Small intestine (tissue), 7 donors: ENCODE data around the gene POLE. TPM values are rescaled to one million over a fixed set of nuclear protein-coding genes. Genes with fewer than 3 reads are reported as not detected.

Experiments used
- DNase-seq, 2 donors: peaks; one replicate each; pipeline versions ENCODE4 v3.0.0 to v3.0.0-alpha.2; 2013
- FAIRE-seq: peaks from 2 replicates; lab custom pipeline; 2012; peaks lifted over from hg19 to GRCh38; lab: Jason Lieb, UNC
- H3K27ac ChIP-seq, 3 donors: one replicate each; pipeline ENCODE4 v1.5.1; 2013; ENCODE audit warnings: low read length in 2 of 3, mild to moderate bottlenecking in 2 of 3, control low read depth in 1 of 3, inconsistent platforms in 1 of 3, low read depth in 1 of 3, moderate library complexity in 1 of 3
- H3K27me3 ChIP-seq, 3 donors: one replicate each; pipeline ENCODE4 v1.6.1; 2013; ENCODE audit warnings: low read length in 3 of 3, inconsistent platforms in 1 of 3; ENCODE audit not compliant: control insufficient read depth in 3 of 3, insufficient read depth in 3 of 3
- H3K36me3 ChIP-seq, 3 donors: one replicate each; pipeline ENCODE4 v1.6.1; 2013; ENCODE audit warnings: low read length in 3 of 3, inconsistent platforms in 1 of 3, low read depth in 1 of 3, mild to moderate bottlenecking in 1 of 3, moderate library complexity in 1 of 3; ENCODE audit not compliant: control insufficient read depth in 3 of 3, insufficient read depth in 2 of 3
- H3K4me1 ChIP-seq, 3 donors: one replicate each; pipeline ENCODE4 v1.6.1; 2013; ENCODE audit warnings: low read length in 2 of 3, inconsistent platforms in 1 of 3, low read depth in 1 of 3, mild to moderate bottlenecking in 1 of 3, moderate library complexity in 1 of 3; ENCODE audit not compliant: control insufficient read depth in 3 of 3, insufficient read depth in 2 of 3
- H3K4me3 ChIP-seq, 3 donors: one replicate each; pipeline ENCODE4 v1.5.1; 2013; ENCODE audit warnings: low read length in 3 of 3, control low read depth in 1 of 3, inconsistent platforms in 1 of 3, low read depth in 1 of 3, mild to moderate bottlenecking in 1 of 3, moderate library complexity in 1 of 3
- H3K9me3 ChIP-seq, 2 donors: one replicate each; pipeline ENCODE4 v1.6.1; 2013; ENCODE audit warnings: low read depth in 1 of 2, low read length in 1 of 2; ENCODE audit not compliant: control insufficient read depth in 2 of 2, insufficient read depth in 1 of 2
- WGBS, 3 donors: extraction: QIAGEN DNeasy Blood & Tissue Kit; methylation state at CpG; one replicate each; pipeline ENCODE4 v1.1.7; 2013; 5-methylcytosine and 5-hydroxymethylcytosine counted together
- polyA plus RNA-seq, 4 donors: library from polyadenylated mRNA; stranded (reverse) in 3 of 4; unstranded in 1 of 4; fragments of 200-250 nt in 3 of 4; fragments of 120-200 nt in 1 of 4; gene quantifications; one replicate each; pipeline versions ENCODE4 v1.2.1 to v1.2.3, GENCODE V29; 2013
- donor health status: healthy with polysubstance abuse.
- donor health status: control.
- donor health status: control.
- donor health status: Bipolar disorder and iron deficiency.
- donor health status: healthy.

The POLE gene
- polyA plus RNA-seq, 4 donors: 23.6 to 58.6 (median 34.0) TPM

DNA sequence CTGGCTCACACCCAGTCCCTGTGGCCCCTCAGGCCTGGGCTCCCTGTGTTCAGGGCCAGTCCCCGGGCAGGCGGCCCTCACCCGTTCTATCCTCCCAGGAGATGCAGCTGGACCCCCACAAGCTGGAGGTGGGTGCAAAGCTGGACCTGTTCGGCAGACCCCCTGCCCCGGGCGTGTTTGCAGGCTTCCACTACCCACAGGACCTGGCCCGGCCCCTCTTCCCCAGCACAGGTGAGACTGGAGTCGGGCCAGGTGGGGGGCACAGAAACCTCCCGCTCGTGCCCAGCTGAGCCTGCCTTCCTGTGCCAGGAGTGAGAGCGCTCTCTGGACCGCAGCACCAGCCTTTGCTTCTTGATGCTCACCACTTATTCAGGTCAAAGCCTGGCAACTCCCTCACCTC, 110.4 kb downstream of the POLE start:
- FAIRE-seq: no peak
- no peak for DNase-seq
- no peaks in the 10 kb centered on the region for H3K9me3 ChIP-seq
- H3K27ac ChIP-seq: no peak overlapping the region
- no peaks in the 10 kb centered on the region for H3K27me3 ChIP-seq
- no peak overlapping the region for H3K4me3 ChIP-seq
- WGBS, 3 donors: 94 to 96% (median 95%) methylated on average over 12 of the region's 12 CpGs
- peaks cover 10 to 91% (median 15%) of the 10 kb centered on the region in 3 donors for H3K36me3 ChIP-seq
- peaks cover 0 to 4% (median 0%) of the 10 kb centered on the region in 3 donors for H3K4me1 ChIP-seq

DNA sequence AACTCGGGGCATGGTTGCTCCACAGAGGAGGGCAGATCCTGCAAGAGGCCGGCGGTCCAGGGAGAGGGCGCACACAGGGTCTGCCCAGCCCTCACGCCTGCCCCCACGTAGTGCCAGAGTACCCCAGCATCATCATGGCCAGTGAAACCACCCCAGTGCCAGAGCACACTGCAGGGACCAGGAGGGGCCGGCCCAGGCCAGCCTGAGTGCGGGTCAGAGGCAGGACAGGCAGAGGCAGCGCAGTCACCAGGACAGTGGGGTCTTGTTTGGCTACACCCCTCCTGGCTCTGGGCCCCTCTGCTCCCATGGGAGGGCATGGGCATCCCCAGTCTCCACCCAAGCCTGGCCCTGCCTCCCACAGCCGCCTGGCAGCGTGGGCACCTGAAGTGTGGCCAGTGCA, 111.5 kb downstream of the POLE start:
- no peaks in the 10 kb centered on the region for H3K27me3 ChIP-seq
- H3K36me3 ChIP-seq: peaks cover 10 to 87% (median 20%) of the 10 kb centered on the region in 3 donors
- no peaks in the 10 kb centered on the region for H3K9me3 ChIP-seq
- H3K4me3 ChIP-seq: no peak overlapping the region
- WGBS, 3 donors: 96 to 97% (median 97%) methylated on average over 11 of the region's 11 CpGs
- no peak for FAIRE-seq
- H3K27ac ChIP-seq: no peak overlapping the region
- H3K4me1 ChIP-seq: peaks cover 0 to 7% (median 0%) of the 10 kb centered on the region in 3 donors
- no peak for DNase-seq

DNA sequence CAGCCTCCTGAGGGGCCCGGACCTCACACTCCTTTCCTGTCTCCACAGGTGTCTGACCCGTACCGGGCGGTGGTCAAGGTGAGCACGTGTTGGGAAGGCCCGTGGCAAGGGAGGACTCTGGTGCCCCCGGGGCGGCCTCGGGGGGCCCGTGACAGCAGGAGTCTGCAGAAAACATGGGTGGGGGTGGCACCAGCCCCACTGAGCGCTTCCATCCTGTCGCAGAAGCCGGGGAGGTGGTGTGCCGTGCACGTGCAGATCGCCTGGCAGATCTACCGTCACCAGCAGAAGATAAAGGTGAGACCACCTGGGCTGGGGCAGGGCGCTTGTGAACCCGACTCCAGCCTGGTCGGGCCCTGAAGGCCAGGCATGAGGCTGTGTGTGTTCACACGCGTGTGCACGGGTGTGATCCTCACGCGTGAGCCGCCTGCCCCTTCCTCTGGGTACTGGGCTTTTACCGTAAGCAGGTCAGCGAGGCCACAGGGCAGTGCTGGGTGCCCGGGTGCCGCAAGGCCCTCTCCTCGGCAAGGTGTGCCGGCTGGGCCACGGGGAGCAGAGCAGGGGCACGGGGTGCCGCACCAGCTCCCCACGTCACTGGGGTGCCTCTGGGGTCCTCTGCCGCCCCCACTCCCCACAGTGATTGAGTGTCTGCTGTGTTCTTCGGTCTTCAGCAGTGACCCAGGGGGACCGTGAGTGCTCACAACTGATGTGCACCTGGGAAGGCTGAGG, 112.7 kb downstream of the POLE start:
- FAIRE-seq (no peak), DNase-seq (no peak)
- Histone ChIP-seq H3K27me3 (no peaks in the 10 kb centered on the region), H3K4me3 (no peak overlapping the region), H3K9me3 (no peaks in the 10 kb centered on the region), H3K36me3 (peaks cover 7 to 84% (median 17%) of the 10 kb centered on the region in 3 donors), H3K27ac (no peak overlapping the region), H3K4me1 (peaks cover 0 to 7% (median 0%) of the 10 kb centered on the region in 3 donors)
- WGBS, 3 donors: 96 to 97% (median 97%) methylated on average over 32 to 39 of the region's 39 CpGs

Other genes starting within 250 kb of the POLE start
- gene FBRSL1, start 197.2 kb downstream of the POLE start, polyA plus RNA-seq: 10 to 100 TPM; 24.3 to 59.5 (median 32.5) TPM
- under 1 TPM in 2 of 4 donors, not detected in 2; 0.21 to 0.85 TPM for gene LRCOL1, start 76.8 kb downstream of the POLE start, polyA plus RNA-seq
- 10 to 100 TPM in 1 of 4 donors, 1 to 10 TPM in 1, not detected in 2; 1.9 to 17.7 TPM for gene P2RX2, start 68.6 kb downstream of the POLE start, polyA plus RNA-seq
- gene PXMP2, start 245 bp upstream of the POLE start, polyA plus RNA-seq: 100 to 1,000 TPM in 2 of 4 donors, 10 to 100 TPM in 2; 47.2 to 121 (median 80.8) TPM
- 10 to 100 TPM in 3 of 4 donors, 1 to 10 TPM in 1; 9.5 to 35.5 (median 15.8) TPM for gene PGAM5, start 23.5 kb upstream of the POLE start, polyA plus RNA-seq
- 10 to 100 TPM; 22.2 to 49.9 (median 39.0) TPM for gene ANKLE2, start 74.5 kb upstream of the POLE start, polyA plus RNA-seq
- 10 to 100 TPM in 3 of 4 donors, 1 to 10 TPM in 1; 7.3 to 35.1 (median 15.5) TPM for gene GOLGA3, start 141.5 kb upstream of the POLE start, polyA plus RNA-seq
- 10 to 100 TPM; 23.9 to 43.4 (median 31.8) TPM for gene CHFR, start 200.3 kb upstream of the POLE start, polyA plus RNA-seq